CD4-positive, alpha-beta T cell treated with Interleukin-2 at 100 ng/mL for 4 hours (primary cell): ENCODE measurements around the gene PXN.

ENCODE experiments used
- DNase-seq: peaks from one replicate; pipeline ENCODE4 v3.0.0-alpha.2; 2020; ENCODE audit warnings: low spot score

PXN gene

DNA sequence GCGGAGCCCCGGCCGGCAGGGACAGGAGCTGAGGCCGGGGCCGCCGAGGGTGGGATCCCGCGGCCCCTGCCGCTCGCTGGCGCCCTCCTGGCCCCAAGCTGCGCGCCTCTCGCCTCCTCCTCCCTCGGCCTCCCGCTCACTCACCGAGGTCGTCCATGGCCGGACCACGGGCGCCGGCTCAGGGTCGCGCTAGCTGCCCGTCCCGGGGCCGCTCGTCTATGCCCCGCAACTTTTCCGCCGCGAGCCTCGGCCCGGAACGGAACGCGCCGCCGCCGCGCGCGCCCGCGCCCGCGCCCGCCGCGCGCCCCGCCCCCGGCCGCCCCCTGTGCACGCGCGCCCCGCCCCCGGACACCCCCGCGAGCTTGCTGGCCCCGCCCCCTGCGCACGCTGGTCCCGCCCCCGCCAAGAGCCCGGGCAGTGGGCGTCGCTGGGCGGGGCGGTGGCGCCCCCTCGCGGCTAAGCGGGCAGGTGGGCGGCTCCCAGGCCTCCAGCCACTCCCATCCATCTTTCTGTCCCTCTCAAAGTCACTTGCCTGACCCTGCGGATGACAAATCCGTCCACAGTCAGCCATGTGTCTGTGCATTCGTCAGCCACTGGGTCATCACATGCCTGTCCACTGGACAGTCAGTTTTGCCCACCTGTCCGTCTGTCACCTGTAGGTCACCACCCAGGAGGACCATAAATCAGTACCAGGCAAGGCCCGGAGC, at the start of gene PXN:
Gene PXN (minus strand): TSS at position 258 of the 707 bp plus-strand sequence. CDS start 101 bp downstream, at position 157.
- DNase-seq: peak; percentile 89

DNA sequence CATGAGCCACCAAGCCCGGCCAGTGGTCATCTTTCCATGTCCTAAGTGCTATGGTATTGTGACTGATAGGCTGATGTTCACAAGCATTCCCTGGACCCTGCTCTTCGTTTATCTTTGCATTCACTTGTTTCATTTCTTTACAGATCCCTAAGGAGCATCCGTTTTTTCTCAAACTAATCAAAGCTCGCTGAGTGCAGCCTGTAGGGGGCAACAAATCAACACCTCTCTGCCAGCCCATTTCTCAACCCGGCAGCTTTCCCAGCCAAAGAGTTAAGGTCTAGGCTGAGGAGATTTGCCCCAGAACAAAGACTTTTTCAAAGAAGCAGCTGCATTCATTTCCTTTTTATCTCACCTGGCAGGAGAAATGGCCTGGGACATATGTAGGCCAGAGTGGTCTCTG, 48.7 kb upstream of the PXN start:
- DNase-seq: no peak

GRCh38 chr12:120301962-120302815, 36.7 kb upstream of the PXN start, which contains the start of gene SIRT4:
Gene SIRT4 (plus strand): TSS chr12:120302321. CDS start chr12:120303562, 1,241 bp downstream.
- DNase-seq: peak; percentile 92

DNA sequence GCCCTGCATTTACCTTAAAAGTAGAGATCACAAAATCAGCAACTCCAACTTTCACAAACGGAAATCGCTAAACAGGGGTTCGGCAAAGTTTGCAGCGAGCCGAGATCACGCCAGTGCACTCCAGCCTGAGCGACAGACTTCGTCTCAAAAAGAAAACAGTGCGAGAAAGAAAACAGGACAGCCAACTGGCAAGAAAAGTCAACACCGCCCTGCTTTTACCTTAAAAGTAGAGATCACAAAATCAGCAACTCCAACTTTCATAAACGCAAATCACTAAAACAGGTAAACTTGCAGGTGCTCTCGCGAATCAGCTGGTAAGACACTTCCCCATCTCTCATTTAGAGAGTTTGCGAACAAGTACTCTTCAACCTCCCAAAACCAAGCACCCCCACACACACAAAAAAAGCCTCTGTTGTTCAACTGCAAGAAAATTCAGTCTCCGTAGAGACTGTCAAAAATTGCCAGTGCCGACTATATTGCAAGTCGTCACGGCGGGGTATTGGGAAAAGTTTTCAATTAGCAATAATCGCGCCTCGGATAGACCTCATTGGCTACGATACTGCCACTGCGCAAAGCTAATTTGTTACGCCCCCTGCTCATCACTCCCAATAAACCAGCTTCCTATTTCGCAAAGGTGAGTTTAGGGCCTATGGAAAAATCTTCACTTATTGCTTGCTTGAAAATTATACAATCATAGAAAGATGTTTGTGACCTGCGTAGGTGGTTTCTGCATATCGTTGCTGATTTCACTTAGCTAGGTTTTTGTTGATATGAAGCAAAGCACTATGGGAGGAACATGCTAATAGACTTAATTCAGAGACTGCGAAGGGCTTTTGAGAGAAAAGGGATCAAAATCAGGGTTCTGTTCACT, 27.4 kb upstream of the PXN start, which contains the start of gene RNU4-1:
Gene RNU4-1 (minus strand): TSS at position 577 of the 871 bp plus-strand sequence.
- peak; percentile 84 for DNase-seq

- no peak for DNase-seq
These were observed 26.8 kb upstream of the PXN start for GRCh38 chr12:120292411-120292660.

- peak; percentile 1 for DNase-seq
These were observed 25.2 kb upstream of the PXN start for GRCh38 chr12:120290609-120291305.

DNA sequence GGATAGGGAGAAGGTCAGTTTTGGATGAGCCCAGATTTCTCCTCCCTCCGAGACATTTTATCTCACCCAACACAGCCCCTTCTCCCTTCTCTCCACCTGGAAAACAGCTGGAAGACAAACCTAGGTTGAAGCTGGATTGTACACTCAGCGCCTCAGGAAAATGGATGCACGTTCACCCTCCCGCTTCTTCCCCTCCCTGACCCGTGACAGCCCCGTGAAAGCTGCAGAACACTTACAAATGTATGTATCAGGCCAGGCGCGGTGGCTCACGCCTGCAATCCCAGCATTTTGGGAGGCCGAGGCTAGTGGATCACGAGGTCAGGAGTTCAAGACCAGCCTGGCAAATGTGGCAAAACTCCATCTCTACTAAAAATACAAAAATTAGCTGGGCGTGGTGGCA, 22.0 kb upstream of the PXN start:
- no peak for DNase-seq

DNA sequence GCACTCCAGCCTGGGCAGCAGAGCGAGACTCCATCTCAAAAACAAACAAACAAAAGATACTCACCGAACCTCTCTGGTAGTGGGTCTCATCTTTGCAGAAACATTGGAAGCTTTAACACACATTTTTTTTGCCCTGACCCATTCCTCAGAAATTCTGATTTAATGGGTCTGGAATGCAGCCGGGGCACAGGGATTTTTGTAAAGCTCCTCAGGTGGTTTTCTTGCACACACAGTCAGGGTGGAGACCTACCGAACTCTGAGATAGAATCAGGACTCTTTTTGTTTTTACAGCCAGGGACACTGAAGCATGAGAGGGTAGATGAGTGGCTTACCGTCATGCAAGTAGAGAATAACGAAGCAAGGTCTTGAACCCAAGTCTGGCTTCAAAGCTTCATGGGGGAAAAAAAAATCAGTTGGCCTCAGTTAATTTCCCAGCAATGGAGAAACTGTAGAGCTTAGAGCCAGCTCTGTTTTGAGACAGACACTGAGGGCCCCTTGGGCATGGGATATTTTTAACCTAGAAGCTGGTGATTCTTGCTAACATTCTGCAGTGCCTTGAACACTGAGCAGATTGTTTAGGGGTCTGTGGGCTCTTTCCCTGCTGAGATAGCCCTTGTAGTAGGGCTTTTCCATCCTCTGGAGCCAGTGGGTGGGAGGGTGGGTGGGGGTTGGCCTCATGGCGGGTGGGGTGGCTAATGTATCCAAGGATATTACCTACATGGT, 21.4 kb upstream of the PXN start:
- DNase-seq: no peak

GRCh38 chr12:120284381-120284780, 18.9 kb upstream of the PXN start:
- DNase-seq: no peak

DNA sequence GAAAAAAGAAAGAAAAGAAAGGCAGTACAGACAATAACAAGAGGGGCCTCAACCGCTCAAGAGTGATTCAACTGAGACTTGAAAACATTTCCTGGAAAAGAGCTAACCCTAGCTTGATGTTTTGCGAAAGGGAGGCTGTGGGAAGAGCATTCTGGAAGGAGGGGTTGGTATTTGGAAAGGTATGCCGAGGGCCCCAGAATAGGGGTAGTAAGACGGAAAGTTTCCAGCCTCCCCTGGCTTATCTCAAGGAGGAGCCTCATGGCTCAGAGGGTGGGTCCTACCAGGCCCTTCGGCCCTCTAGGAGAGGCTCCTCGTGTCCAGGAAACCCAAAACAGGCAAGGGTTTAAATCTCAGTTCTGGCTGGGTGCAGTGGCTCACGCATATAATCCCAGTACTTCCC, 17.8 kb upstream of the PXN start:
- DNase-seq: no peak

GRCh38 chr12:120278137-120279069, 12.9 kb upstream of the PXN start:
- DNase-seq: no peak

- no peak for DNase-seq
These were observed 11.2 kb upstream of the PXN start for GRCh38 chr12:120276734-120277133.

GRCh38 chr12:120267736-120268135, 2.2 kb upstream of the PXN start:
- DNase-seq: no peak

- DNase-seq: no peak
These were observed 795 bp upstream of the PXN start for GRCh38 chr12:120266180-120266870.

- DNase-seq: no peak
These were observed 542 bp downstream of the PXN start for GRCh38 chr12:120264904-120265472.

GRCh38 chr12:120264086-120264903, 1.2 kb downstream of the PXN start:
- DNase-seq: no peak

GRCh38 chr12:120263748-120264085, 1.8 kb downstream of the PXN start:
- no peak for DNase-seq
